SH-SY5Y (cell line): Measurements from ENCODE around the gene DMWD.

ENCODE experiments used
- GATA2 ChIP-seq: IDR thresholded peaks from 2 replicates; pipeline ENCODE4 v1.6.1; 2011; ENCODE audit warnings: mild to moderate bottlenecking, low read depth, low read length
- GATA3 ChIP-seq: IDR thresholded peaks from 2 replicates; pipeline ENCODE4 v1.6.1; 2011; ENCODE audit warnings: low read depth, mild to moderate bottlenecking, low read length, moderate library complexity

GRCh38 chr19:45824531-45825262 lies 32.1 kb upstream of the DMWD start:
- TF ChIP-seq GATA2 (no peak), GATA3 (no peak)
